GM12878 (cell line): ENCODE results near the gene COPG2. TPM values are rescaled to one million over a fixed set of nuclear protein-coding genes. Genes with fewer than 3 reads are reported as not detected.
A peak's percentile ranks its signal among the peaks of the same experiment; 100 is the strongest.

Experiments used
- ATAC-seq: fragments of 200-7000 bp; cut with Tn5 transposase; 3 replicates; pipeline ENCODE4 v1.9.1; 2020; ENCODE audit warnings: mild to moderate bottlenecking, moderate library complexity
- BruUV-seq: library from RNA; stranded (reverse); fragments of 400-500 nt; replicated peaks from 2 replicates; lab custom pipeline; 2021; lab: Mats Ljungman, UMichigan
- CTCF ChIA-PET: fragments of 300-600 bp; sonication (Branson Sonifier 250); formaldehyde crosslinking; extraction: SDS; loops from one replicate; lab custom pipeline; 2021; ENCODE audit warnings: inconsistent platforms; lab: Yijun Ruan, JAX
- POLR2A ChIA-PET: fragments of 350-600 bp; formaldehyde crosslinking; extraction: SDS; loops from one replicate; lab custom pipeline; 2021; ENCODE audit warnings: inconsistent platforms; lab: Charles Lee
- RAD21 ChIA-PET: fragments of 300-600 bp; sonication (Branson Sonifier 250); formaldehyde crosslinking; loops from one replicate; lab custom pipeline; 2023; ENCODE audit warnings: antibody characterized with exemption; ENCODE audit not compliant: unreplicated experiment; lab: Charles Lee
- SMC1A ChIA-PET: fragments of 300-600 bp; sonication (Branson Sonifier 250); formaldehyde crosslinking; loops from one replicate; lab custom pipeline; 2023; ENCODE audit not compliant: unreplicated experiment, uncharacterized antibody; lab: Charles Lee
- DNase-seq: peaks from one replicate; pipeline ENCODE4 v3.0.0-alpha.2; 2011; ENCODE audit warnings: low read depth, low spot score
- FAIRE-seq: peaks from 3 replicates; lab custom pipeline; 2011; peaks lifted over from hg19 to GRCh38; lab: Jason Lieb, UNC
- H2AFZ ChIP-seq: 2 replicates; pipeline ENCODE4 v1.6.0; 2011; ENCODE audit warnings: low read depth, low read length, control low read depth; ENCODE audit not compliant: control insufficient read depth
- H3K27ac ChIP-seq: 2 replicates; pipeline ENCODE4 v1.5.1; 2011; ENCODE audit warnings: control low read depth; ENCODE audit not compliant: control insufficient read depth, insufficient read depth
- H3K27me3 ChIP-seq, 2 experiments: replicated peaks in 1 of 2; 2 replicates each; pipeline versions ENCODE4 v1.6.0 to v1.6.1; 2011; ENCODE audit warnings: low read length in 1 of 2; ENCODE audit not compliant: control insufficient read depth in 2 of 2, insufficient read depth in 2 of 2
- H3K36me3 ChIP-seq, 2 experiments: 2 replicates each; pipeline ENCODE4 v1.5.1; 2011; ENCODE audit warnings: low read length in 1 of 2; ENCODE audit not compliant: control insufficient read depth in 2 of 2, insufficient read depth in 2 of 2
- H3K4me1 ChIP-seq: 2 replicates; pipeline ENCODE4 v1.6.1; 2011; ENCODE audit warnings: mild to moderate bottlenecking, low read length, moderate library complexity, mixed read lengths; ENCODE audit not compliant: control insufficient read depth, insufficient read depth
- H3K4me2 ChIP-seq: 2 replicates; pipeline ENCODE4 v1.6.0; 2011; ENCODE audit warnings: control low read depth; ENCODE audit not compliant: control insufficient read depth, insufficient read depth
- H3K4me3 ChIP-seq: fragments of 200-600 bp; sonication (generic); 2 replicates; pipeline ENCODE4 v1.5.1; 2016
- H3K79me2 ChIP-seq: 2 replicates; pipeline ENCODE4 v1.6.0; 2011; ENCODE audit warnings: low read length; ENCODE audit not compliant: control insufficient read depth, insufficient read depth
- H3K9ac ChIP-seq: 2 replicates; pipeline ENCODE4 v1.8.0; 2011; ENCODE audit warnings: low read length, control low read depth, mixed read lengths; ENCODE audit not compliant: control insufficient read depth, insufficient read depth
- H3K9me3 ChIP-seq: replicated peaks from 3 replicates; pipeline ENCODE4 v1.5.1; 2011; ENCODE audit warnings: mild to moderate bottlenecking, low read length; ENCODE audit not compliant: control insufficient read depth, insufficient read depth
- H4K20me1 ChIP-seq: 2 replicates; pipeline ENCODE4 v1.6.0; 2011; ENCODE audit not compliant: control insufficient read depth, insufficient read depth
- ESRRA ChIP-seq: IDR thresholded peaks from 2 replicates; pipeline ENCODE4 v1.6.1; 2012; ENCODE audit warnings: mild to moderate bottlenecking, low read length, improper control_type of control experiment
- IKZF1 ChIP-seq: fragments of 450-650 bp; conservative IDR thresholded peaks from 2 replicates; pipeline ENCODE4 v1.6.1; 2017; ENCODE audit warnings: antibody characterized with exemption, mild to moderate bottlenecking
- IKZF2 ChIP-seq, 2 experiments: fragments of 450-650 bp; IDR thresholded peaks; 2 replicates each; pipeline ENCODE4 v1.6.1; 2017; ENCODE audit warnings: mild to moderate bottlenecking in 2 of 2, moderate library complexity in 2 of 2
- LARP7 ChIP-seq: fragments of 450-650 bp; IDR thresholded peaks from 2 replicates; pipeline ENCODE4 v1.6.1; 2017; ENCODE audit warnings: mild to moderate bottlenecking
- MEF2B ChIP-seq: fragments of 450-650 bp; IDR thresholded peaks from 2 replicates; pipeline ENCODE4 v1.6.1; 2018; ENCODE audit warnings: mild to moderate bottlenecking, moderate library complexity; ENCODE audit not compliant: partially characterized antibody, poor library complexity, severe bottlenecking
- SMARCA5 ChIP-seq: fragments of 450-650 bp; IDR thresholded peaks from 2 replicates; pipeline ENCODE4 v1.6.1; 2017; ENCODE audit warnings: mild to moderate bottlenecking
- ZNF217 ChIP-seq: fragments of 450-650 bp; IDR thresholded peaks from 2 replicates; pipeline ENCODE4 v1.6.1; 2017; ENCODE audit warnings: antibody characterized with exemption, mild to moderate bottlenecking
- WGBS: methylation state at CpG from one replicate; pipeline ENCODE4 v1.1.6; 2016; ENCODE audit warnings: low lambda C conversion rate; ENCODE audit not compliant: insufficient replicate concordance, insufficient coverage; ENCODE audit errors: missing lambda C conversion rate; 5-methylcytosine and 5-hydroxymethylcytosine counted together
- in situ Hi-C: fragments of 300-500 bp; cut with MboI; formaldehyde crosslinking; loops from 9 replicates; pipeline ENCODE4 v1.14.3; 2018; ENCODE audit warnings: mixed read lengths
- intact Hi-C: fragments of 100-400 bp; cut with micrococcal nuclease; formaldehyde crosslinking; loops from one replicate; pipeline ENCODE4 v1.14.2; 2022; ENCODE audit not compliant: unreplicated experiment
- polyA plus RNA-seq, 11 experiments: library from polyadenylated mRNA; depleted of rRNA in 4 of 11; unstranded in 6 of 11; stranded (reverse) in 5 of 11; fragments of >200 nt; fragmentation: Nextera tagmentation in 4 of 11; fragmentation: Illumina TruSeq in 1 of 11; extraction: Ambion mirVana in 4 of 11; extraction: Trizol in 1 of 11; gene quantifications; 1 replicate in 1 of 11; 2 replicates in 10 of 11; pipeline versions ENCODE4 v1.2.1 to v1.2.3, GENCODE V29; 2011 to 2016; ENCODE audit warnings: inconsistent platforms in 2 of 11, missing spikeins in 2 of 11, low read depth in 1 of 11
- total RNA-seq, 4 experiments: library from RNA; depleted of rRNA in 3 of 4; stranded (reverse); fragments of >200 nt in 3 of 4; fragmentation: Illumina TruSeq in 1 of 4; extraction: Trizol in 1 of 4; gene quantifications; 2 replicates each; pipeline versions ENCODE4 v1.2.1 to v1.2.3, GENCODE V29; 2013 to 2021

Gene COPG2
- total and polyA plus RNA-seq, 10 of the 15 experiments (the other 5 are each of a cell fraction or from before 2014, with no cell fraction given): 3.4 to 37.8 (median 16.7) TPM

DNA sequence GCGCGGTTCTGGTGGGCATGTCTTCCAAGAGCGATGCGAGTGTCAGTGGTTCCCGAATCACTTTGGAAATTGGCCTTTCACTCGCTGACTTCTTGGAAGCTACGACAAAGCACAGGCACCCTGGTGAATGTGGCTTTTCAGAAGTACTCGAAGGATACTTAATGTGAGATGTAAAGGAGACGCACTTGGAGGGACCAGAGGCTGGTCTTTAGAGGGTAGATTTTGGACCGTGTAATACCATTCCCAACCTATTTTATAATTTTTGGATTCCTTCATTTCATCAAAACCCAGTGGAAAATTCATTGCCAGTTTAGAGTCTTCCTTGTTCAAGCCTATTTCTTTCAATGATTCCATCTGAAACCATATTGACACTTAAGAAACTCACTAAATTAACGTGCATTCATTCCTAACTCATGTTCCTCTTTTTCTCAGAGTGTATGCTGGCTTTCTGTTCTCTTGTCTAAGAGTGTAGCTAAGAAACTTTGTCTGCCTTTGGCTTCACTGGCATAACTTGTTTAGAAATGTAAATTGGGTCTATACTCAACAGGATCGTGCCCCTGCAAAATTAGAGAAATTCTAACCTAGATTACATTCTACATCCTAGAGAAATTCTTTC, 645 bp upstream of the COPG2 start:
- H3K79me2 ChIP-seq: no peaks in the 10 kb centered on the region; the same call in 1 of the 2 replicates
- POLR2A ChIA-PET: no interaction called here
- RAD21 ChIA-PET: no interaction called here
- H3K27me3 ChIP-seq: no peaks in the 10 kb centered on the region
- H3K9me3 ChIP-seq: no peaks in the 10 kb centered on the region
- WGBS: 9% methylated on average over 12 of the region's 12 CpGs
- DNase-seq (no peak), ATAC-seq (peak; percentile 12; the same call in 2 of the 3 replicates)
- CTCF ChIA-PET: interaction anchor here (1.3 kb wide), 1 partner anchor 13 kb away, joined by 4 read pairs; no protein-coding TSS in a partner anchor
- no peaks in the 10 kb centered on the region for H3K36me3 ChIP-seq
- H4K20me1 ChIP-seq: no peaks in the 10 kb centered on the region
- H2AFZ ChIP-seq: peak overlapping the region; percentile 69
- SMC1A ChIA-PET: no interaction called here
- no peak overlapping the region for H3K27ac ChIP-seq
- H3K9ac ChIP-seq: peak overlapping the region; percentile 37
- TSS peak; percentile 94 for BruUV-seq
- H3K4me2 ChIP-seq: peak overlapping the region; percentile 91
- H3K4me3 ChIP-seq: peak overlapping the region; percentile 88
- intact Hi-C loops: no loop called here
- no peak for TF ChIP-seq ZNF217
- TF ChIP-seq IKZF2 (IDR thresholded peaks at IDR 0.05): 0 out of 4 replicates have a peak, but pooled peaks of 1 of the 2 experiments have one; percentile 26
- no peak for TF ChIP-seq SMARCA5
- TF ChIP-seq, all 136 proteins: peak for 1
- no peaks in the 10 kb centered on the region for H3K4me1 ChIP-seq
- in situ Hi-C loops: no loop called here
- no peak for FAIRE-seq

DNA sequence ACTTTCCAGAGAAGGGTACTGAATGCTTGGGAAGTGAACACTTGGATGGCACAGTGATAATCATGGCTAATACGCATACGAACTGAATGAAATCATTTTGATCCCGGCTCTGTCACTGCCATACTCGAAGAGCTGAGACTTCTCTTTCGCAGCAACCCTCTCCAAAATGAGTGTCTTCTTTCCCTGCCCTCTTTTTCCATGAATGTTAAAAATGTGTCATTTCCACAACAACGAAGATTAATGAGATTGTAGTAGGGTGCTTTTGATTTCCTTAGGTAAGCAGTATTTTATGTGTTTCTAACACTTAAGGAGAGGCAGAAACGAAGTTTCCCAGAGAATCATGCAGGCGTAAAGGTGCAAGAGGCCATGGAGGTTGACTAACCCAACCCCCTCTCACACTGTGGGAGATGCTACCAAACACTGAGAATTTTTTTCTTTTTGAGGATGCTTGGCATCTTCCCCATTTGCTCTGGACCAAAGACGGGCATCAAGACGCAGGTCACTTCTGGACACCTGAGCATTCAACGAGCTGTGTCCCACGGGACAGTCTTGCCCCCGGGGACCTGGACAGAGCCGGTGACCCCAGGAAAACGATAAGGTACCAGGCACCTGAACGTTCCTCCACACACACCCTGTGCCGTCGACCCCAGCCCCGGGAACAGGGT, 823 bp downstream of the COPG2 start:
- WGBS: 25% methylated on average over 19 of the region's 19 CpGs
- CTCF ChIA-PET: no interaction called here

More for the DNA sequence above, 823 bp downstream of the COPG2 start:
- BruUV-seq: no TSS peak
- Histone ChIP-seq H3K4me1 (no peaks in the 10 kb centered on the region), H3K27ac (peak overlapping the region; percentile 50), H2AFZ (peak overlapping the region; percentile 81), H3K27me3 (no peaks in the 10 kb centered on the region), H4K20me1 (no peaks in the 10 kb centered on the region), H3K79me2 (no peaks in the 10 kb centered on the region; the same call in 1 of the 2 replicates), H3K36me3 (no peaks in the 10 kb centered on the region), H3K9ac (peak overlapping the region; percentile 37), H3K4me3 (peak overlapping the region; percentile 75), H3K9me3 (no peaks in the 10 kb centered on the region), H3K4me2 (peak overlapping the region; percentile 89)
- intact Hi-C loops (no loop called here), in situ Hi-C loops (no loop called here)
- ATAC-seq: no peak; the same call in 2 of the 3 replicates
- TF ChIP-seq IKZF1: peak; percentile 37; the same call in 1 of the 2 replicates
- no peak for TF ChIP-seq ESRRA
- TF ChIP-seq LARP7: 0 out of 2 replicates have a peak, but pooled peaks have one; percentile 53
- TF ChIP-seq MEF2B: peak; percentile 67
- peak; percentile 72 for FAIRE-seq
- RAD21 ChIA-PET: interaction anchor here (1.0 kb wide), 1 partner anchor 410 kb away, joined by 3 read pairs; no protein-coding TSS in a partner anchor
- POLR2A ChIA-PET: no interaction called here
- SMC1A ChIA-PET: interaction anchor here (0.8 kb wide), 1 partner anchor 424 kb away, joined by 3 read pairs; no protein-coding TSS in a partner anchor
- no peak for DNase-seq
